GM21723 (cell line): ENCODE measurements around the gene MOSMO.
"Not testable (repeated sequence)": the region's sequence is repeated elsewhere in the genome, so short reads cannot be mapped to it uniquely, and the experiment has no call there.

Experiments
- ATAC-seq: cut with Tn5 transposase; IDR thresholded peaks from one replicate; pipeline ENCODE4 v1.9.1; 2021; ENCODE audit warnings: mild to moderate bottlenecking, moderate library complexity; ENCODE audit not compliant: unreplicated experiment

MOSMO gene

GRCh38 chr16:22089910-22090309, 82.0 kb downstream of the MOSMO start:
- ATAC-seq = no peak

DNA sequence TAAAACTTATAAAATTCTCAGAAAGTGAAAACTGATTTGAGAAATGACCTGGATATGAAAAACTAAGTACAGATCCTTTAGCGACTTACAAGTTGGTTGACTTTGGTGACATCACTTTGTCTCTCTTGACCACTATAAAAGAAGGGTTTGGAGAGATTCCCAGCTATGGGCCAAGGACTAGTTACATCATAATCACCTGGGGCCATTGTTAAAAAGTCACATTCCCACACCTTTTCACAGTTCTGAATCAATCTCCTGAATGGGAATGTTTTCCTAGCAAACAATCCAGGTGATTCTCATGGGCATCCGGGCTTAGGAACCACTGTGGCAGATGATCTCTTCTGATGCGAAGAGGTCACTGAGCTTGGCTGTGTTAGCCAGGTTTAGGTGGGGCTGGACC, 83.8 kb downstream of the MOSMO start:
- ATAC-seq = no peak

DNA sequence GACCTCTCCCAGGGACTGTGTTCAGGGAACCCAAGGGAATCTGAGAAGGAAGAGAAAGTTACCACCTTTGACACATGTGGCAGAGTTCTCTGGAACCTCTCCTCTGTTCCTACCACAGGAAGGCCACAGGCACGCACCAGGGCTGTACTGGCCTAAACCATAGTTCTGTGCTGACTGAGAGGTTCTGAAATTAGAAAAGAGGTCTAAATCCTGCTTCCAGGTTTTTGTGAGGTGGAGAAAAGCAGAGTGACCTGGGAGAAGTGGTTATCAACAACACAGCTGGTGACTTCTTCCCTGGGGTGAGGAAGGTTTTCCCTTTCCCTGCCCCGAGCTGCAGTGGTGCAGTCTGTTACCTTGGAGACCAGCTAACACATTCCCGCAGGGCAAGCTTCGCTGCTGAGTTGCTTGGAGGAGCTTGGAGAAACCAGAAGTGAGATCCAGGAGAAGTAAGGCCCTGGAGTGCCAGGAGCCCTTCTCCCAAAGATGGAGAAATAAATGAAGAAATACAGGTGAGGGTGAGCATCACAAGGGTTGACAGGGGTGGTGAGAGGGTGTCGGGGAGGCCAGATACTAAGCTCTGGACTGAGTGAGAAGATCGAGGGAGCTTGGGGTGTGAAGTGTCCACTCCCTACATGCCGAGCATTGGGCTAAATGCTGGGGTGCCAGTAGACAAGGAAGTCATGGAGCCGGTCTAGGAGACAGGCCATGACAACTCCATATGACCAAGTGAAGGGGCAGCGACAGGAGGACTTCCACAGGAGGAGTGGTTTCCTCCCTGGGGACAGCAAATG, 84.4 kb downstream of the MOSMO start, which contains the start of gene VWA3A:
TSS of gene VWA3A (plus strand) at position 399 of the 791 bp plus-strand sequence. CDS start at position 496, 97 bp downstream.
- ATAC-seq = no peak

DNA sequence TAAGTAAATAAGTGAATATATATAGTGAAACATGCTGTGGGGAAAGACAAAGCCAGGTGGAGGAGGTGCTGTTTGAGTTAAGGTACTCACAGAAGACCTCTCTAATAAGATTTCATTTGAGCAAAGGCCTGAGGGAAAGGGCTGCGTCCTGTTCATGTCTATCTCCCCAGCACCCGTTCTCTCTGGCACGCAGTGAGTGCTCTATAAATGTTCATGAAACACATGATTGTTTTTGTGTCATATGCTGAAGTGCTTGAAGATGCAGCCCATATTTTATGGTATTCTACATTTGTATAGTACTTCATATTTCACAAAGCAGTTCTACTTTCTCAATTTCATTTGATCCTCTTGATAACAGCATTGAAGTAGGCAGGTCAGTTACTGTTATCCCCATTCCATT, 85.4 kb downstream of the MOSMO start:
- no peak for ATAC-seq

GRCh38 chr16:22093996-22094395, 86.1 kb downstream of the MOSMO start:
- ATAC-seq = no peak

GRCh38 chr16:22098405-22099255, 90.7 kb downstream of the MOSMO start:
- no peak for ATAC-seq

GRCh38 chr16:22099256-22099975, 91.5 kb downstream of the MOSMO start:
- no peak for ATAC-seq

DNA sequence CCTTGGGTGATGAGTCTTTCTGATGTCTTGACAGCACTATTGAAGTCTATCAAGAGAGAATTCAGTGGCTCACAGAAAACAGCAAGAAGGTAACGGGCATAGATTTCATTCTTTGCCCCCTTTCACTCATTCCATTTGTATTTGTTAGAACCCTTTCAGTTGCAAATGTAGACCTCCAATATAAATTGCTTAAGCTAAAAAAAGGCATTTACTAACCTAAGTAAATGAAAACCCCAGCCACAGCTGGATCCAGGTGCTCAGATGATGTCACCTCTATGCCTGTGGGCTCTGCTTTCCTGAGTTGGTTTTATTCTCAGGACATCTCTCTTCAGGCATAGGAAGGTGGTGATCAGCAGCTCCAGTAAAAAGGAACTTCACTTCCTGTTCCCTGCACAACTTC, 95.5 kb downstream of the MOSMO start:
- no peak for ATAC-seq

DNA sequence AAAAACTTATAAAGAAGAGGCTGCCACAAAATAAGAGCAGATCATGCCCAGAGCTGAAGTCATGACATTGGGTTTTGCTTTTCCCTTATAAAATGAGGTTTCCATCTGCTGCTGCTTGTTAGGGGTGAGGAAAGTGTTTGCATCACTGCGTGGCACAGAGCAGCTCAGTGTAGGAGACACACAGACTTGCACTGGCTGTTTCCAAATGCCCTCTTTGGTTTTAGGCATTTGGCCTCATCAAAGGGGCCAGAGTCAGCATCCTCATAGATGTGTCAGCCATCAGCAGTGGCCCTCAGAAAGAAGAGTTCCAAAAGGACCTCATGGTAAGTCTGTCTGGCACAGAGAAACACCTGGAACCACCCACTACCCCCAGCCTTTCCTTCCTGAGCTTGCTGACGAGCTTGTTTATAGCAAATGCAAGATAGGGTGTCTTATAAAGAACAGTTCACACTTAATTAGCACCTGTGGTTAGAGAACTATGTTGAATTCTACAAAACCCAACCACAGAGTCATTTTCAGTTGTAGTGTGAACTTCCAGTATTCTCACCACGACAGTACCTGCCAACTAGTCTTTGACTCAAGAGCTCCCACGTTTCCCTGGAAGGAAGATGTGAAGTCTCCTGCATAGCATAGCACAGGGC, 101.5 kb downstream of the MOSMO start:
- ATAC-seq = no peak

GRCh38 chr16:22111629-22112028, 103.7 kb downstream of the MOSMO start:
- not testable (repeated sequence) for ATAC-seq

GRCh38 chr16:22116095-22116700, 108.3 kb downstream of the MOSMO start:
- no peak for ATAC-seq

DNA sequence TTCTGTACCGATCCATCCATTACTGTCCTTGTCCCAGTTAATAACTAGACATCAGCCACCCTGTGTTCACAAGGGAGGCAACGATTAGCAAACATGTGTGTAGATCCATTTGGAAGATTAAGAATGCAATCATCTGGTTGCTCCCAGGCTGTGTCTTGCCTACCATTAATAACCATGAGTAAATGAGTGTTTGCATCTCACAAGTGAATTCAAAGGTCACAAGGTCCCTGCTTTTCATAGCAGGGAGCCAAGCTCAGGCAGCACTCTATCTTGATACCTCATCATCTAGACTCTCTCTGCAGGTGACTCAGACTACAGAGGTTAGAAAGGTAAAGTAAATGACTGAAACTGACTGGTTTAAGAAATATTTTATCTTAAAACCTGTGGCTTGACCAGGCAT, 109.7 kb downstream of the MOSMO start:
- ATAC-seq = no peak

DNA sequence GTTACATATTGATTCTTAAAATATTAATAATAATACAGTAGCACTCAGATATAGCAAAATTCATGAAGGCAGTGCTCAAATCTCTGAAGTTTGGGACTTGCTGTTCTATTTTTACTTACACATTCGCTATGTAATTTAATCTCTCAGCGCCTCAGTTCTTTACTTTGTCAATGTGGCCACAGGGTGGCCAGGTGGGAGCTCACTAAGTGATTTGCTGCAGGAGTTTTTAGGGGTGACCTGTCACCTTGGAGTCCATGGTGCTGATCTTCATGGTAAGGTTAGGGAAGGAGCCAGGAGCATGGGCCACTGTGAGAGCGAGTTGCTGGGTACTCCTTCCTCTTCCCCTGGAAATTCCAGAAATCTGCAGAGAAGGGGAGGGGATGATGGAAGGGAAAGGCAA, 112.5 kb downstream of the MOSMO start:
- no peak for ATAC-seq

DNA sequence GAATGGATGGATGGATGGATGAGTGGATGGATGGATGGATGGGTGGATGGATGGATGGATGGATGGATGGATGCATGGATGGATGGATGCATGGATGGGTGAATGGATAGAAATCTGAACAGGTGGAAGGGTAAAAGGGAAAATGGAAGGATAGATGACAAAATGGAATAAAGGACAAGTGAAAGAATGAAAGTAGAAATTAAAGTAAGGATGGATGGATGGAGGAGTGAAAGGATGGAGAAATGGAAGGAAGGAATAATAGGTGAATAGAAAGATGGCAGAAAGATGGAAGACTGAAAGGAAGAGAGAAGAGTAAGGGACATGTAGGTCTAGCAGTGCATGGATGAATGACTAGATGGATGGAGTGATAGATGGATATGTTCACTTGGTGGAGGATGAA, 114.3 kb downstream of the MOSMO start:
- no peak for ATAC-seq

DNA sequence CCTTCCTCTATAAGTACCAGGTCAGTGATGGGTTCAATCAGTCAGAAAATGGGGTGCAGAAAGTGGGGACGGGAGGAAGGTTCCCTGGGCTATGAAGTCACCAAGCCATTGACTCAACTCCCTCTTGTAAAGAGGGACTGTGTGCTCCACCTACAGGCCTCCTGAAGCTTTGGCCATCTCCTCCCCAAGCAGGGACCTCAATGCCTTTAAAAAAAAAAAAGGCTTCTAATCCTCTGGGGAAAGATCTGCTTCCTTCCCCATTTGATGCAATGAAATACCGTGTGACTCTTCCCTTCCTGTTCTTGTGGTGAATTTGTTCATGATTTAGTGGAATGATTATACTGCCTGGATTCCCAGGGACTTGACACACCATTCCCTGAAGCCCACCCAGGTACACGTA, 115.2 kb downstream of the MOSMO start:
- no peak for ATAC-seq

- no peak for ATAC-seq
Observed at GRCh38 chr16:22123759-22124490, 116.0 kb downstream of the MOSMO start.

DNA sequence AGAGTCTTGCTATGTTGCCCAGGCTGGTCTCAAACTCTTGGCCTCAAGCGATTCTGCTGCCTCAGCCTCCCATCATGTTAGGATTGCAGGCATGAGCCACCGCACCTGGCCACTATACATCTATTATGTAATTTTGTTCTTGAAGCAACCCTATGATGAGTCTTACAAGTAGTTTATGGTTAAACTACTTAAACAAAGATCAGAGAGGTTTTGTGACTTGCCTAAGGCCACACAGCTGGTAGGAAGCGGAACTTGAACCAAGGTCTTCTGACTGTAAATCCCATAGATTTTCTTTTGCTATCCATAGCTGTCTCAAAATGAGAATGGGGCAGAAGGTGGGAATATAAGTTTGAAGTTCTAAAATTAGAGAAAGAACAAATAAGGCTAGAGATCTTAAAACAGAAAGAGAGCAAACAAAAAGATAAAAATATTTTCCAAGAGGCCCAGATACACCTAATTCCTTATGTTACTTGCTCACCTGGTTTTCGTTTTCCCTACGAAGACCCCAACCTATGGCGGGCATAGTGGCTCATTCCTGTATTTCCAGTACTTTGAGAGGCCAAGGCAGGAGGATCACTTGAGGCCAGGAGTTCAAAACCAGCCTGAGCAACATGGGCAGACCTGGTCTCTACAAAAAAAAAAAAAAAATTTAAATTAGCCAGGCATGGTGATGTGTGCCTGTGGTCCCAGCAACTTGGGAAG, 116.8 kb downstream of the MOSMO start:
- no peak for ATAC-seq

- ATAC-seq = no peak
Observed at GRCh38 chr16:22126037-22126558, 118.2 kb downstream of the MOSMO start.

DNA sequence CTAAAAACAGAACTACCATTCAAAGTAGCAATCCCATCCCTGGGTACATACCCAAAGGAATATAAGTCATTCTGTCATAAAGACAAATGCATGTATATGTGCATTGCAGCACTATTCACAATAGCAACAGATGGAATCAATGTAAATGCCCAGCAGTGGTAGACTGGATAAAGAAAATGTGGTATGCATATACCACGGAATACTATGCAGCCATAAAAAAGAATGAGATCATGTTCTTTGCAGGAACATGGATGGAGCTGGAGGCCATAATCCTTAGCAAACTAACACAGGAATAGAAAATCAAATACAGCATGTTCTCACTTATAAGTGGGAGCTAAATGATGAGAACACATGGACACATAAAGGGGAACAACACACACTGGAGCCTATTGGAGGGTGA, 120.6 kb downstream of the MOSMO start:
- ATAC-seq = not testable (repeated sequence)
